GM12873 (cell line): ENCODE measurements around the gene AFAP1L2.

Source experiments
- TF ChIP-seq, protein P1 (sequence below): IDR thresholded peaks from 2 replicates; pipeline ENCODE4 v1.5.1; 2012; ENCODE audit warnings: low read depth, mild to moderate bottlenecking, moderate library complexity, low read length, control low read depth; ENCODE audit not compliant: insufficient read depth; ENCODE audit errors: missing control alignments

AFAP1L2 gene

DNA sequence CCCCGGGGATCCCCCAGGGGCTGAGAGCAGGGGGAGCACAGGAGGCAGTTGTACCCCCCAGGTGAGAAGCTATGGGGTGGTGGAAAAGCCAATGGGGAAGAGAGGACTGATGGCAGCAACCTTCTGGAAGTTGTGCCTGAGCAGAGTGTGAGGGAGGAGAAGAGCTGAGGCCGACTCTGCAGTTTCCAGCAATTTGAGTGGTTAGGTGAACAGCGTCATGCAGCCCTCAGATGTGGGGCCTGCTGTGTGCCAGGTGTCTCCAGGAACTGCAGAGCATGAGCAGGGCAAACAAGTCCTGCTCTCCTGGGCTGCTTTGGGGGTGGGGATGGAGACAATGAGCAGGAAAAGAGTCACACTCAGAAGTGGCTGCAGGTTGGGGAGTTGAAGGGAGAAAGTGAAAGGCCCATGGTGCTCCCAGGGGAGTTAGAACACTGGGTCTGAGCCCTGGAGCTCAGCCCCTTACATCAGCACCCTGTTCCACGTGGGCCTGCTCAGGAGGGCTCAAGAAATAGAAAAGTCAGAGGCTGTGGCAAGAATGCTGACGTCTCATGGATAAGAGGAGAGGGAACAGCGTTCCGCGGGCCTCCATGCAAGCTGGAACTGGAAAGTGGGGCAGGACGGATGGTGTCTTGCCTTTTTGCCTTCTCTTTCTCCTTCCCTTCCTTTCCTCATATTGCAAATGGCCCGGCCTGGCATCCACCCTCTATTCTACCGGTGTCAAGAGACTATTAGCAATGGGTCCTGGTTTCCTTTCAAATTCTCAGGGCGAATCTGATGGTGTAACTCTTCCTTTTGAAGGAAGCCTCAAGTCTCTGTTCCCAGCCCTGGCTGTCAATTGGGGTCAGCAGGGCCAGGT is 4.0 kb upstream of the AFAP1L2 start:
- TF ChIP-seq, protein P1, sequence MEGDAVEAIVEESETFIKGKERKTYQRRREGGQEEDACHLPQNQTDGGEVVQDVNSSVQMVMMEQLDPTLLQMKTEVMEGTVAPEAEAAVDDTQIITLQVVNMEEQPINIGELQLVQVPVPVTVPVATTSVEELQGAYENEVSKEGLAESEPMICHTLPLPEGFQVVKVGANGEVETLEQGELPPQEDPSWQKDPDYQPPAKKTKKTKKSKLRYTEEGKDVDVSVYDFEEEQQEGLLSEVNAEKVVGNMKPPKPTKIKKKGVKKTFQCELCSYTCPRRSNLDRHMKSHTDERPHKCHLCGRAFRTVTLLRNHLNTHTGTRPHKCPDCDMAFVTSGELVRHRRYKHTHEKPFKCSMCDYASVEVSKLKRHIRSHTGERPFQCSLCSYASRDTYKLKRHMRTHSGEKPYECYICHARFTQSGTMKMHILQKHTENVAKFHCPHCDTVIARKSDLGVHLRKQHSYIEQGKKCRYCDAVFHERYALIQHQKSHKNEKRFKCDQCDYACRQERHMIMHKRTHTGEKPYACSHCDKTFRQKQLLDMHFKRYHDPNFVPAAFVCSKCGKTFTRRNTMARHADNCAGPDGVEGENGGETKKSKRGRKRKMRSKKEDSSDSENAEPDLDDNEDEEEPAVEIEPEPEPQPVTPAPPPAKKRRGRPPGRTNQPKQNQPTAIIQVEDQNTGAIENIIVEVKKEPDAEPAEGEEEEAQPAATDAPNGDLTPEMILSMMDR: no peak

GRCh38 chr10:114406455-114406854 is 2.2 kb upstream of the AFAP1L2 start:
- TF ChIP-seq, protein P1: no peak

DNA sequence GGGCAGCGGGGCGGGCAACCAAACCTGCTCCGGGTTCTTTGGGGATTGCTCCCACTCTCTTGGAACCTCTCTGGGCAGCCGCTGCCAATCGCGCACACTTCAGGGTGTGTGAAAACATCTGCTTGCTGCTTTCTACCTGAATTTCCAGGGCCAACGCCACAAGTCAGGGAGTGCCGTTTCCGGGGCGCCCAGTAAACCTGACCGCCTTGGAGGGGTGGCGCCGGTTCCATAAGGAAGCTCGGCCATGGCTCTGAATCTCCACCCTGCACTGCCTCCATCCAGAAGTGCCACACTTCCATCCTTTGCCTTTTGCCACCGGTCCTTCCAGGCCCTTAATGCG is 679 bp upstream of the AFAP1L2 start:
- TF ChIP-seq, protein P1: no peak

- TF ChIP-seq, protein P1: peak; percentile 19
These were observed 651 bp downstream of the AFAP1L2 start for GRCh38 chr10:114403541-114404161.

DNA sequence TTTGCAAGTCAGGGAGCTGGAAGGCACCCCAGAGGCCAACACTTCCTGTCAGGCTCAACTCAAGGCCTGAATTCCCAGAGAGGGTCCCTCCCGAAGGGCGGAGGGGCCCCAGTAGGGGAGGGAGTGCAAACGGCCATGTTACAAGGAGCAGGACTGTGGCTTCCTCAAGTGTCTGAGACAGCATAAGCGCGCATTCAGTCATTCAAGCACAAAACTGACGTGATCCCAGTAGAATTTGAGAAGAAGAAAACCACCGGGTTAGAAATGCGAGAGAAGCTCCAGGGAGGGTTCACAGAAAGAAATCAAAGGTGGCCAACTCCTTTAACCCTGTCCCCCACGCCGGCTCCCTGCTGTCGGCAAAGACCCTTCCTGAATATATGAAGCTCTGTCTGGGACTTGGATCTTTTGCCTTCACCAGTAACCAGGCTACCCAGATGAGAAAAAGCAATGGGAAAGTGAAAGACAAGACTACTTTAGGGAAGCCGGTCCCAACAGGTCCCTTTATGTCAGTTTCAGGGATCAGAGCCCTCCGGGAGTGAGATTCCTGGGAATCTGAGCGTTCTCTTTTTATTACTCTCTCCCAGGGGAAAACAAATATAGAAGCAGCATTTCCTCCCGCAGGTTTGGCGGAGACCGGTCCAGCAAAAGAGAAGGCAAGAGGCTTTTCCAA is 1.3 kb downstream of the AFAP1L2 start:
- TF ChIP-seq, protein P1: no peak

DNA sequence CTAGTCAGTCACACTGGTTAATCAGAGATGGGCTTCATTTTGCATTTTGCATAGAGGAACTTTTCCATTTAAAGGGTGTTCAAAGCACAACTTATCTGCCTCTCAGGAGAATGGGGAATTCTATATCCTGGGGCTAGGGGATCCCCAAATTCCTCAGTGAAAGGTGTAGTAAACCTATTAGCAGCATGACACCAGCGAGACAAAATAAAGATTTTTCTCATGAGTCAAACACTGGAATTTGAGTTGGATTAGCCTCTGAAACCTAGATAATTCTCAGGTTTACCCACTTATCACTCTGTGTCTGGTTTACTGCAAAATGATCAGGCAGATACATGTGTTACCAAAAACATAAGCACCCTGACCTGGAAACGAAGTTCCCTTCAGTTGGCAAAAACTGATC is 2.1 kb downstream of the AFAP1L2 start:
- TF ChIP-seq, protein P1: no peak

- TF ChIP-seq, protein P1: no peak
These were observed 3.0 kb downstream of the AFAP1L2 start for GRCh38 chr10:114401195-114401791.
